Body of pancreas (tissue), 4 donors: ENCODE results near the gene GOLGA3.

Experiments used
- POLR2A ChIP-seq, 3 donors: fragments of 450-650 bp; IDR thresholded peaks; one replicate each; pipeline ENCODE4 v1.6.1; 2016; ENCODE audit warnings: antibody characterized with exemption in 3 of 3, mild to moderate bottlenecking in 2 of 3
- TF ChIP-seq, protein P1 (sequence below), 7 experiments: fragments of 450-650 bp in 4 of 7; fragments of 200-600 bp in 3 of 7; sonication (generic) in 3 of 7; IDR thresholded peaks; one replicate each; pipeline ENCODE4 v1.5.1; 2016 to 2019; ENCODE audit warnings: antibody characterized with exemption in 7 of 7

DNA sequence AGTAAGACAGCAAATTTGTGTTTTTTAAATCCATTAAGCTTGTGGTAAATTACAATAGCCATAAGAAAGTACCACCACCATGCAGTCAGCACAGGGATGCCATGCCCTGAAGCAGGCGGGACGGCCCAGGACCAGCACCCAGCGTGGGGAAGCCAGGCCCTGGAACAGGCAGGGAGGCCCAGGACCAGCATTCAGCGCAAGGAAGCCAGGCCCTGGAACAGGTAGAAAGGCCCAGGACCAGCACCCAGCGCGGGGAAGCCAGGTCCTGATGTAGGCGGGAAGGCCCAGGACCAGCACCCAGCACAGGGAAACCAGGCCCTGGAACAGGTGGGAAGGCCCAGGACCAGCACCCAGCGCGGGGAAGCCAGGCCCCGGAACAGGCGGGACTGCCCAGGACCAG lies 45.5 kb upstream of the GOLGA3 start:
- TF ChIP-seq, protein P1, sequence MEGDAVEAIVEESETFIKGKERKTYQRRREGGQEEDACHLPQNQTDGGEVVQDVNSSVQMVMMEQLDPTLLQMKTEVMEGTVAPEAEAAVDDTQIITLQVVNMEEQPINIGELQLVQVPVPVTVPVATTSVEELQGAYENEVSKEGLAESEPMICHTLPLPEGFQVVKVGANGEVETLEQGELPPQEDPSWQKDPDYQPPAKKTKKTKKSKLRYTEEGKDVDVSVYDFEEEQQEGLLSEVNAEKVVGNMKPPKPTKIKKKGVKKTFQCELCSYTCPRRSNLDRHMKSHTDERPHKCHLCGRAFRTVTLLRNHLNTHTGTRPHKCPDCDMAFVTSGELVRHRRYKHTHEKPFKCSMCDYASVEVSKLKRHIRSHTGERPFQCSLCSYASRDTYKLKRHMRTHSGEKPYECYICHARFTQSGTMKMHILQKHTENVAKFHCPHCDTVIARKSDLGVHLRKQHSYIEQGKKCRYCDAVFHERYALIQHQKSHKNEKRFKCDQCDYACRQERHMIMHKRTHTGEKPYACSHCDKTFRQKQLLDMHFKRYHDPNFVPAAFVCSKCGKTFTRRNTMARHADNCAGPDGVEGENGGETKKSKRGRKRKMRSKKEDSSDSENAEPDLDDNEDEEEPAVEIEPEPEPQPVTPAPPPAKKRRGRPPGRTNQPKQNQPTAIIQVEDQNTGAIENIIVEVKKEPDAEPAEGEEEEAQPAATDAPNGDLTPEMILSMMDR (IDR thresholded peaks at IDR 0.05) = no peak
- no peak for TF ChIP-seq POLR2A (IDR thresholded peaks at IDR 0.05)
